ENCODE data around the gene CDKN2A.
A peak's percentile ranks its signal among the peaks of the same experiment; 100 is the strongest.

The CDKN2A gene

DNA sequence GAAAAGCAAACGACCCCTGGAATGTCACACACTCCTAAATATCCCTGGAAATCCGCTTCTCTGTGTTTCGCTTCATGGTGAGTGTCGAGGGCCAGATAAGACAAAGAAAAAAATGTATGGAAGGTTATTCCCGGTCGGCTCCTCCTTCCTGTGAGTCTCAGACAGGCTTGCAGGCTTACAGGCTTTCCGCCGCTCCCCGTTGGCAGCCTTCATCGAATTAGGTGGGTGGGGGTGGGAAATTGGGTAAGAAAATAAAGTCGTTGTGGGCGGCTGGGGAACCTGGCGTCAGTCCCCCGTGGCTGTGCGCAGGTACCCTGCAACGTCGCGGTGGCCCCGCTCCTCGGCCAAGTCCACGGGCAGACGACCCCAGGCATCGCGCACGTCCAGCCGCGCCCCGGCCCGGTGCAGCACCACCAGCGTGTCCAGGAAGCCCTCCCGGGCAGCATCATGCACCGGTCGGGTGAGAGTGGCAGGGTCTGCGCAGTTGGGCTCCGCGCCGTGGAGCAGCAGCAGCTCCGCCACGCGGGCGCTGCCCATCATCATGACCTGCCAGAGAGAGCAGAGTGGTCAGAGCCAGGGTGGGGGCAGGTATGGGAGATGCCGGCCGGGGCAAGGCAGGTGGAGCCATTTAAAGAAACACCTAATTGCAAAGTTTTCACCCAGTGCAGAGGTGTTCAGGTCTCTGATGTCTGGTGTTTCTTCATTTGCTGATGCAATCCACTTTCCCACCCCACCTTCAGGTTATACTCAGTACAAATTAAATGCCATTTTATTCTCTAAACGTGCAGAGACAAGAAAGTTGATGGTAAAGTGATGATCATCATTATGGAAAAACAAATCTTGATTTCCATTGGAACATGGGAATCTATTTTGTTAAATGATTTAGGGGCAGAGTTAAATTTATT lies 11.8 kb upstream of the CDKN2A start:
- DNase-seq: no peak

DNA sequence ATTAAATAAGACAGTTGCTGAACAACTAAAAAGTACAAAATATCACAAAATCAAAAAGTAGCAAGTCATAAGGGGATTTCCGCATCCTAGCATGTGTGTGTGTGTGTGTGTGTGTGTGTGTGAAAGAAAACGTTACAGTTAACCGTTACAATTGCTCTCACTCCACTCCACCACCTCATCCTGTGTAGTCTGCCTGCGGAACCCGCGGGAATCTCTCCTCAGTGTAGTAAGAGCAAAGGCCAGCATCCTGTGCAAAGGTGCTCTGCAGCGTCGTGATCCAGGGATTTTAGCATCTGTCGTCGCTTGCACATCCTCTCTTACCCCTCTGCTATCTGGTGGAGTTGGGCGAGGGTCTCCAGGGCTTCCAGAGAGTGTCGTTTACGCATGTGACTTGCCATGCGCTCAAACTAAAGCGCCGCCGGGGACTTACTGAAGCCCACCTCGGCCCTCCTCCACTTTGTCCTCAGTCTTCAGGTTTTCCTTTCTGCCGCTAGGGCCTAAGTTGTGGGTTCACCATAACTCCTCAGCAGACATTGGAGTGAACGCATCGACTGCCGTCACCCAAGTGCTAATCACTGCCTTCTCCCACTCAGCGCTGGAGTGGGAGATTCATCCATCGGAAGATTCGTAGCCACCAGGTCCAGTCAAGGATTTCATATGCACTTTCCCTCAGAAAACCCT lies 11.0 kb upstream of the CDKN2A start:
- peak in 1 of 2 donors; percentile 18 for DNase-seq

DNA sequence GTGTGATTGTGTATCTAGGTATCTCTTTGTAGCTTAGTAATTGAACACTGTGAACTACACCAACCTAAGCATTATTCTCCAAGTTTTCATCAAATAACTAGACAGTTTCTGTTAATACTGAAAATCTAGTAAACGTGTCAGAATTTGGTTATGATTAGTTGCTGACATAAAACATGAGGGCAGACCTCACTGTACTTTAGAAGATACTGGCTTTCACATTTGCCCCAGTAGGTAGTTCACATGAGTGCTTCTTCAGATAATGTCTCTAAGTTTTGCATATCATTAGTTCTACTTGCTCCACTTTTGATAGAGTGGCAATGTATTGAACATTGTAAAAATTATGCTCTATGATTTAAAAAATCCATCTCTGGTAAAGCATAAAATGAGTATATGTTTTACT lies 7.8 kb upstream of the CDKN2A start:
- no peak for DNase-seq

DNA sequence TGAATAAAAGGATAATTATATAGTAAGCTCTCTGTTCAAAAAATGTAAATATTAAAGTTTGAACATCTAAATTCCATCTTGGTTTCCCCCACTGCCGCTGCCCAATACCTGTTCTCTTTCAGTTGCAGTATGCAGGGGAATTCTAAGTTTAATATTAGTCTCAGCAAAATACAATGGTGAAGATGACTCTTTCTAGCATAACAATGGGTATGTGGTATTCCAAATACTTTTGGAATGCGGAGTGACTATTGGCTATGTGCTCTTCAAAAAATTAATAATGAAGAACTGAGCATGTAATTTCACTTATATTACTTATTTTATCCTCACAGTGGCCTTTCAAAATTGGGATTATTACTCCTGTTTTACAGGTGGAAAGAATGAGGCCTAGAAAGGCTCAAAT lies 3.8 kb upstream of the CDKN2A start:
- DNase-seq: no peak

DNA sequence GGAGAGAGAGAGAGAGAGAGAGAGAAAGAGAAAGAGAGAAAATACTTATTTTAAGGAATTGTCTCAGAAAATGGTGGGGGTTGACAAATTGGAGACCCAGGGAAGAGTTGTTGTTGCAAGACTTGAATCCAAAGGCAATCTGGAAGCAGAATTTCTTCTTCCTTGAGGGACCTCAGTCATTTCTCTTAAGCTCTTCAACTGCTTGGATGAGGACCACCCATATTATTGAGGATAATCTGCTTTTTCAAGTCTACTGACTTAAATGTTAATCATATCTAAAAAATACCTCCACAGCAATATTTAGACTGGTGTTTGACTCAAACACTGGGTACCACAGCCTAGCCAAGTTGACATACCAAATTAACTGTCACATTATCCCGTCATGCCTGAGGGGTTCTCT lies 3.3 kb upstream of the CDKN2A start:
- no peak for DNase-seq

DNA sequence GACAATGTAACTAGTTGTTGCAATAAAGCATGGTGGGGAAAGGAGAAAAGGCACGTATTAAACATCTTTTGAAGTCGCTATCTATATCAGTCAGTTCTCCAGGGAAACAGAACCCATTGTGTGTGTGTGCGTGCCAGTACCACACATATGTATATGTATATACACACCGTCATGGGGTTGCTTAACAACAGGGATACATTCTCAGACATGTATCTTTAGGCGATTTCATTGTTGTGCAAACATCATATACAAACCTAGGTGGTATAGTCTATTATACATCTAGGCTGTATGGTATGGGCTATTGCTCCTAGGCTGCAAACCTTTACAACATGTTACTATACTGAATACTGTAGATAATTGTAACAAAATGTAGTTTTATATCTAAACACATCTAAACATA lies 2.7 kb upstream of the CDKN2A start:
- DNase-seq: no peak

DNA sequence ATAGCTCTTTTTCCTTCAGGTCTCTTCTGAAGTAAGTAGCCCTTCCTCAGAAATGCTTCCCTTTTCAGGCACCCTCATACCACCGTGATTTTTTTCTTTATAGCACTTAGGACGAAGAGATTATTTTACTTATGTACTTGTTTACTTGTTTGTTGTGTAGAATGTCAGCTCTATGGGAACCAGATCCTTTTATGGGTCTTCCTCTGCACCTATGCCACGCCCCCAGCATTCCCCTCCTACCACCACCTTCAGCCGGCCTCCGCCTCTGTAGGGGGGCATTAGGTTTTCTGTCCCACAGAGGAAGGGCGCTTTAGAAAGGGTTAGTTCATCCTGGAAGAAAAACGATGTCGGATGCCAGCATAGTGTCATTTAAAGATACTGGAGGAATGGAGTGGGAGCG lies 2.2 kb upstream of the CDKN2A start:
- DNase-seq: no peak

DNA sequence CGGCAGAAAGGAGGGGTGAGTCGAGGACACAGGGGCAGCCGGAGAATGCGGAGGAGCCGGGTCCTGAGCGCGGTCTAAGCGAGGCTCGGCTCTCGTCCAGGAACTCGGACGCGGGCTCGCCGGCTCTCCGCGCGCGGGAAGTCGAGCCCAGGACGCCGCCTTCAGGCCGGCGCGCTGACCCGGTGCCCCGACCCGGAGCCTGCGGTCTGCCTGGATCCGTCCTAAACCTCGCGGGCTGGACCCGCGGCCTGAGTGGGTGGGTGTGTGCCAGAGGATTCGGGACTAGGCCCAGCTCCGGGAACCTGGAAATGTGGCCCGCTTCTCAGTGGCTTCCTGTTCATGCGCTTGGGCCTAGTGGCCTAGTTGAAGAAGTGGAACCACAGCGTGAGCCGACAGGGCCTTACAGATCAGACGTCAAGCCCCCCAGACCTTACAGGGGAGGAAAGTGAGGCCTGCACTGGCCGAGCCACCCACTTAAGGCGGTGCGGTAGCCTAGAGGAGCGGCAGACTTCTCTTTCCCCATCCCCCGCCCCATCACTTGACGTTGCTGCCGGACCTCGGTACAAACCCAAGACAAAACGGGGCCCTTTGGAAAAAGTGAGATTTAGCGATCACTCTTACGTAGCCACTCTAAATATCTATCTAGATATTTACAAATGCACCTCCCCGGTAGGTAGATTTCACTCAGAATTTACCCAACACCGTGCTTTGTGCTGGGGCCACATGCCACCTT lies 1.6 kb upstream of the CDKN2A start:
- peak; percentile 19 to 20 for DNase-seq

DNA sequence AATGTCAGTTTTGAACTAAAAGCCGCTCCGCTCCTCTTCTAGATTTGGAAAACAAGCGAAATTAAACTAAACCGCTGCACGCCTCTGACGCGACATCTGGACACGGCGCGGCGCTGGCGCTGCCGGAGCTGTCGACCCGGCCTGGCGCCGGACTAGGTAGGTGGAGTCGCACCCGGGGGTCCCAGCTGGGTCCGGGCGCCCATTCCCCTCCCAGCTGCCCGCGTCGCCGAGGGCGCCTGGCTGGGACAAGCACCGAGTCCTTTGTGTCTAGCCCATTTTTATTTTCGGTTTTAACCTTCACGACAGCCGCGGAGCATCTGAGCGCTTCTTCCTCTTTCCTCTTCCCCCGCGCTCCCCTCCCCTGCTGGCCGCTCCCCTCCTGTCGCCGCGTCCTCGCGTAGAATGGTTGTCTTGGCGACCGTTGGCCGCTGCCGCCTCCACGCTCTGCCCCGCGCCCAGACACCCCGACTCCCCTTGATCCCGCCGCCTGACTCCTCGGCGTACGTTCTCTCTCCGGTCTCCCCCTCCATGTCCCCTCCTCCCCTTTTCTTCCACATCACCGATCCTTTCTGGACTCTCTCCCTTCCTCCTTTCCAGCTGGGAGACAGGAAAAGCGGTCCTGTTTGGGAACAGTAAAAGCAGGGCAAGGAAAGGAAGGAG lies 944 bp upstream of the CDKN2A start:
- peak; percentile 64 to 69 for DNase-seq

DNA sequence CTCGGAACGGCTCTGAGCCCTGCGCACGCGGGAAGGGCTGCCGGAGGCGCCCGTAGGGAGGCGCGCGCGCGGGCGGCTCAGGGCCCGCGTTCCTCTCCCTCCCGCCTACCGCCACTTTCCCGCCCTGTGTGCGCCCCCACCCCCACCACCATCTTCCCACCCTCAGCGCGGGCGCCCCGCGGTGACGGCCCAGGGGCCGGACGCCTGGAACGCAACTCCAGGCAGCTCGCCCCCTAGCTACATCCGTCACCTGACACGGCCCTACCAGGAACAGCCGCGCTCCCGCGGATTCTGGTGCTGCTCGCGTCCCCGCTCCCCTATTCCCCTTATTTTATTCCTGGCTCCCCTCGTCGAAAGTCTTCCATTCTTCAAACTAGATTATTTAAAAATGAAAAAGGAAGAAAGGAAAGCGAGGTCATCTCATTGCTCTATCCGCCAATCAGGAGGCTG lies 389 bp upstream of the CDKN2A start, which contains the start of gene CDKN2B-AS1:
TSS of gene CDKN2B-AS1 (plus strand) at position 236 of the 450 bp plus-strand sequence.
- peak; percentile 49 to 51 for DNase-seq

DNA sequence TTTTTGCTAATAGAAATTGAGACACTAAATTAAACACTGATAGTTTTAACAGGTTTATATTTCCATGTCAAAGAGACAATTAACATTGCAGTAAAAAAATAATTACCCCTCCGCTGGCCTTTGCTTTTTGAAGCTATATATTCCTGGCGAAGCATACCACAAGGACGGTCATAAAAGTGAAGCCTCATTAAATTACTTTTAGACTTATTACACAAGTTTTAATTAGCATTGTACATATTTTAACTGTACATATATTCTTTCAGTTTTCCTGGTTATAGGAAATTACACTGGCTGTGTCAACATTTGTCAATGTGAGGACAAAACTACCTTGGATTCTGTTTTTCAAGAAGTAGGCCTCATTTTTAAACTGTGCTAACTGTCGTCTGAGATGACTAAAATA lies 1.2 kb downstream of the CDKN2A start:
- DNase-seq: no peak

DNA sequence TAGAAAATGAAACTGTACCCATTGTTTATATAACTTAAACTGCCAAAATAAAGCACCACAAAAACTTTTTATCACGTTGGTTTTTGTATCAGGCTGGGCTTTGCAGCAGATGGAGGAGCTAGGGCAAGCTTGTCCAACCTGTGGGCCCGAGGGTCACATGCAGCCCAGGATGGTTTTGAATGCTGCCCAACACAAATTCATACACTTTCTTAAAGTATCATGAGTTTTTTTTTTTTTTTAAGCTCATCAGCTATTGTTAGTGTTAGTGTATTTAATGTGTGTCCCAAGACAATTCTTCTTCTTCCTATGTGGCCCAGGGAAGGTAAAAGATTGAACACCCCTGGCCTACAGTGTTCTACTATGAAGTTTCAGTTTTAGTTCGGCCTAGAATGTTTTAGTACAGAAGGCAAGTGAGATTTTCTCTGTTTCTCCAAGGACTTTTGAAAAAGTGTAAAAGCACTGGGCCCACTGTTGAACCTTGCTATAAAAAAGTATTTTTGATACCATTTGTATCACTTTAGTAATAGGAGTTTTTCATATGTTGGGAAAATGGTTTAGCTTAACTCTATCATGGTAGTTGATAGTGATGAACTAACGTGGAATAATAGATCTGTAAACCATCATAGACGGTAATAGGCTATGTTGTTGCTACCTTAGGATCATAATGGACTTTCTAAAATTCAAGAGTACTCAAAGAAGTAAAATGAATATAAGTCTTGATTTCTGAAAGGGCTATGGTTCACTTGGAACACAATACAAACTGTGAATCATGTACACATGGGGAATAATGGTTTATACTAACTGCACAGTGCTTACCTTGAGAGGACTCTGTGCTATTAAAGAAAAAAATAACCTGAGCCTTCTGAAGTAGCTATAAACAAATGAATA lies 2.9 kb downstream of the CDKN2A start:
- no peak for DNase-seq

DNA sequence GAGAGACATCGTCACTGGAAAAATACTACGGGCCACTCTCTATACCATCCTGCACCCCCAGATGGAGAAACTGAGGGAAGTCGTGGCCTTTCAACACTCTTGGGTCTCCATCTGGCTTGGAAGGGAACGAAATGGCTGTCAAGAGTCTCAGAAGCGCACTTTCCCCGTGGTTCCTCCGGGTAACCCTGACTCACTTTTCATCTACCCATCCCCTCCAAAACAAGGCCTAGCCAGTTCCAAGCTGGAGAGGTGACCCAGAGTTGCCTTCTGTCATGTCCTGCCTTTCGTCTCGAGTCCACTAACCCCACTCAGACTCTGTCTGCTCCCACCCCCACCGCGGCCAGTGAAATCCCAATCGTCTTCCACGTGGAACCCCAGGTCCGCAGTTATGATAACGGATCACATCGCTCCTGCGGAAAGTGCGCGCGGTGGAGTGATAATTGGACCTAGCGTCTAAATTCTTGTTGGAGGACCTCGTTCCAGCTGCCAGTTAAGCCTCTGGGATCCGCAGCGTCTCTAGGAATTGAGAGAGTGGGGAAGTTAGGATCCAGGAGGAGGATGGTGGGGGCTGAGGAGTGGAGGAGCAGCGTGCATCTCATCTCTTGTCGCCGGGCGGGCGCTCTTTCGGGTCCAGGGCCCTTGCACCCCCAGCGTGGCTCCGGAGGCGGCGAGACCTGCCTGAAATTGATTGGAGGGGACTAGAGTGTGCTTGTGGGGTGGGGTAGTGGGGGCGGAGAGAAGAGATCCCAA lies 4.6 kb downstream of the CDKN2A start:
- peak in 1 of 2 donors; percentile 0 for DNase-seq

DNA sequence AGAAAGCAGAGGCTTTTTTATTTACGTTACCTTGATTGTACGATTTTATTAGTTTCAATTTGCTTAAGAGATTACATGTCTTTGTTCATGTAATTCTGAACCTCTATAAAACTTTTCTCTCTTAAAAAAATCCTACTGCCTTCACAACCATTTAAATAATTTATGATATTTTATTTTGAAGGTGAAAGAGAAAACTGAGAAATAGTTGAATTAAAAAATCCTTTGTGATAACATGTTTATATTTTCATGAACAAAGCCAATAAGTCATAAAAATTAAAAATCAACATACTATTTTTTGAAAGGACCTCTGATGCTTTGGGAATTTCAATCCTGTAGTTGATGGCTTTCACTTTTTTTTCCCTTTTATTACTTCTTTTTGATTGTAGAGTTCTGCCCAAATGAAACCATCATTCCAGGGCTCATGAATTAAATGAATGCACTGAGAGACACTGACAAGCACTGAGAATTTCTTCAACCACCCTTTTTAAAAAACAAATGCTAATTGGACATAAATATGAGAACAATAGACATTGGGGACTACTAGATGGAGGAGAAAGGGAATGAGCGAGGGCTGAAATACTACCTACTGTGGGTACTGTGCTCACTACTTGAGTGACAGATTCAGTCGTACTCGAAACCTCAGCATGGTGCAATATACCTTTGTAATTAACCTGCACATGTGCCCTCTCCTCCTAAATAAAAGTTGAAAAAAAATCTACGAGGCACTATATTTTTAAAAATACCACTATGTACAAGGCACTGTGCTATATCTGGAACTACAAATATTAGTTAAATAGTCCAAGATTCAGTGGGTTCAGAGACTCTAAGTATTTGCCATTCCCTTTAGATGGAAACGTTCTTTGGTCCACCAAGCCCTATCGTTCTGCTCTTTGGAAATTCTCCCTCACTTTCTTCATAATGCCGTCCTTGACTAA lies 5.9 kb downstream of the CDKN2A start:
- no peak for DNase-seq

DNA sequence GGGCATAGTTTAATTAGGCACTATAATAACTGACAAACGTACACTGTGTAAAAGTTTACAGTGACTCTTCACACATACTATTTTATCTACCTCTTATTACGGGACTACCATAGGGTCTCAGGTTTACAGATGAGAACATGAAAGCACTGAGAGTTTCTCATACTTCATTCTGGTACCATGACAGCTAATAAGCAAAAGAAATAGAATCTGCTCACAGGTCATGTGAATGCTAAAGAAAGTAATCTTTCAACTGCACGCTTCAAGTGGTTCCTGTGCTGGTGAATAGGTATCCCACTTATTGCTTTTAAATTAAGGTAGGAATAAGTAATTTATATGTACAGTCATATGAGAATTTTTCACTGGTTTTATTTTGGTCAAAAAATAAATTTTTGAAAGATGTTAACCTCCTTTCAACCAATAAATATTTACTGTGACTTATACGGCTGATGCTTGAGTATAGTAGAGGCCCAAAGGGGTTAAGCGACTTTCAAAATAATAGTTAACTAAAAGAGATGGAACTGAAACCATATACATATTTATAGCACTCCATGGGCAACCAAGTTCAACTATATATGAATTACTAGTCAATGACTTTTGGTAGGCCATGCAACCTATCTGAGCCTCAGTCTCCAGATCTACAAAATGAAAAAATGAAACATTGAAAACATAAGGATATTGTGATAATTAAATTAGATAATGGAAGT lies 8.1 kb downstream of the CDKN2A start:
- DNase-seq: no peak

DNA sequence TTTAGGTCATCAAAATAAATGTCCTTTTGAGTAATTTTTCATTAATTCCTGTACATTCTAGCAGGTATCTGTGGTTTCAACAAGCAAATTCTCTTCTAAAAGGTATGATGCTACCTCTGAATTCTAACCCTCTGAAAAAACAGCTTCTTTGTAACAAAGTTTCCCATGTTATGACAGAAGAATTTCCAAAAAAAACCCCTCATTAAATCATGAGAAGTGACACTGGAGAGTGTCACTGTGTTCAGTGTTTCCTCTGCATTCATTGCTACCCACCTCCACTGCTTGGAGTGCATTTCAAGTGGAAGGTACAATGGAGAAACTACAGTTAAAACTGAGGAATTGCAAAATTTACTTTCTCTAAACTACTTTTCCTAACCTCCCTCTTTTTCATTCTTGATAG lies 10.1 kb downstream of the CDKN2A start:
- DNase-seq: no peak

DNA sequence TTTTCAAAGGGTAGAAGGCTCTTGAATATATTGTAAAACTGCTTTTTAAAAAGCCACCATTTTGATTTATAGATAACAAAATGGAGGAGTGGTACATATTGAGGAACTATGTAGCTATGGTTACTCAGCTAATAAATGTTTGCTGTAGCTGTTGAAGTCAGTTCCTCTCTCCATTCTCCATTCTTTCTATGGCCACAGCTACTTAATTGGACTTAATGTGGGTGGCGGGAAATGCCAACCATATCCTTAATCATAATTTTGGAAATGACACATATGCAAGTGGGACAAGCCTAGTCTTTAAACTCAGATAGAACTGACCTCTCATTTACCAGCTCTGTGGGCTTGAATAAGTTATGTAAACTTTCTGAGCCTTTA lies 10.6 kb downstream of the CDKN2A start:
- no peak for DNase-seq

DNA sequence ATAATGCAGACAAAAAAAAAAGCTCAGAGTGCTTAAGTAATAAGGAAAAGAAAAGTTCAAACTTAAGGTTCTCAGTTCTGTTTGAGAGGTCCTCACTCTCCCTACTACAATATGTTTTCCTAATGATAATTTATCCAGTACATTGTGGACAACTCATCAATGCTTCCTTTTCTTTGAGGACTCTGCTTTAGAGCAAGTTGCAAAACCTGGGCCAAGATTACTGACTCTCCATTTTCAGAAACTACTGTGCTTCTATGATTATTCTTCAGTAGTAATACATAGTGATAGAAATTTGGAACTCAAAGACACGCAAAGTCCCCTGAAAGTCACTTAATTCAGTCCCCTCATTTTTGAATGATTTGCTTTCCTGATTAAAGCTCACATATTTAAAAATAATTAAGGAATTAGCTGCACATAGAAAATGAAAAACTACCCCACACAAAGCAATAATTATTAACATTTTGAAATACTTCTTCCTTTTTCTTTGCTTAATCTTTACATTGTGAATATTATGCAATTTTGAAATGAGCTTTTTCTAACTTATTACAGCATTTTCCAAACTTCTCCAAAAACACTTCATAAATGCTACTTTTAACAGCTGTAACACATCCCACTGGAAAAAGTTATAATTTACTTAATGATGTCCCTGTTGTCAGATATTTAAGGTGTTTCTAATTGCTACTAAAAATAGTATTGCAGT lies 11.2 kb downstream of the CDKN2A start:
- DNase-seq: no peak

DNA sequence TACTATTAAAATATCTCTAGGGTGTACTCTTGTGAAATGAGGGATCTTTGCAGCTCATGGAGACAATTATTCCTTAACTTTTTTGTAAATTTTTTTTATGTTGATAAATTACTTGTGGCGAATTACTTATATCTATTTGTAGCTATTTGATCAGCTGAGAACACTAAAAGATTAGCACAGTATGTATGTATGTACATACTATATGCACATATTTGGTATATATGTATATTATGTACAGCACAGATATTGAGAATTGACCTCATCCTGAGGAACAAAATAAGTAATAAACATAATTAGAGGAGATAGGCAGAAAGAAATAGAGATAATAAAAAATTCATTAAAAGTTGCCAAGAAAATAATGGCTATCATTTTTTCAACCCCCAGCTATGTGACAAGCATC lies 11.8 kb downstream of the CDKN2A start:
- DNase-seq: no peak
